Measurements from ENCODE around the gene BTNL9.
"Not testable (repeated sequence)": the region's sequence is repeated elsewhere in the genome, so short reads cannot be mapped to it uniquely, and the experiment has no call there.

Gene BTNL9

GRCh38 chr5:181060924-181061323 is 20.9 kb downstream of the BTNL9 start:
- DNase-seq (ENCODE audit: low read depth in 1 of 2, low spot score in 1 of 2): no peak

GRCh38 chr5:181061645-181062044 is 21.6 kb downstream of the BTNL9 start:
- DNase-seq (ENCODE audit: low read depth in 1 of 2, low spot score in 1 of 2): no peak

- DNase-seq (ENCODE audit: low read depth in 1 of 2, low spot score in 1 of 2): no peak
Observed at GRCh38 chr5:181062631-181063030, 22.6 kb downstream of the BTNL9 start.

GRCh38 chr5:181063514-181063913 is 23.4 kb downstream of the BTNL9 start:
- DNase-seq (ENCODE audit: low read depth in 1 of 2, low spot score in 1 of 2): no peak

GRCh38 chr5:181064987-181065386 is 24.9 kb downstream of the BTNL9 start:
- DNase-seq (ENCODE audit: low read depth in 1 of 2, low spot score in 1 of 2): no peak

GRCh38 chr5:181069767-181070491 is 29.9 kb downstream of the BTNL9 start:
- DNase-seq (ENCODE audit: low read depth in 1 of 2, low spot score in 1 of 2): no peak

- DNase-seq (ENCODE audit: low read depth in 1 of 2, low spot score in 1 of 2): no peak
Observed at GRCh38 chr5:181070523-181070922, 30.5 kb downstream of the BTNL9 start.

GRCh38 chr5:181071257-181071656 is 31.2 kb downstream of the BTNL9 start:
- DNase-seq (ENCODE audit: low read depth in 1 of 2, low spot score in 1 of 2): no peak

GRCh38 chr5:181076920-181077319 is 36.9 kb downstream of the BTNL9 start:
- DNase-seq (ENCODE audit: low read depth in 1 of 2, low spot score in 1 of 2): no peak

- no peak for DNase-seq (ENCODE audit: low read depth in 1 of 2, low spot score in 1 of 2)
Observed at GRCh38 chr5:181081989-181082388, 41.9 kb downstream of the BTNL9 start.

- no peak for DNase-seq (ENCODE audit: low read depth in 1 of 2, low spot score in 1 of 2)
Observed at GRCh38 chr5:181084621-181085195, 44.6 kb downstream of the BTNL9 start.

- no peak for DNase-seq (ENCODE audit: low read depth in 1 of 2, low spot score in 1 of 2)
Observed at GRCh38 chr5:181086026-181086883, 46.2 kb downstream of the BTNL9 start.

GRCh38 chr5:181086884-181087205 is 46.8 kb downstream of the BTNL9 start:
- no peak for DNase-seq (ENCODE audit: low read depth in 1 of 2, low spot score in 1 of 2)

GRCh38 chr5:181087309-181087708 is 47.2 kb downstream of the BTNL9 start:
- DNase-seq (ENCODE audit: low read depth in 1 of 2, low spot score in 1 of 2): no peak

GRCh38 chr5:181088289-181088688 is 48.2 kb downstream of the BTNL9 start:
- DNase-seq (ENCODE audit: low read depth in 1 of 2, low spot score in 1 of 2): no peak

- no peak for DNase-seq (ENCODE audit: low read depth in 1 of 2, low spot score in 1 of 2)
Observed at GRCh38 chr5:181092428-181092827, 52.4 kb downstream of the BTNL9 start.

- DNase-seq (ENCODE audit: low read depth in 1 of 2, low spot score in 1 of 2): not testable (repeated sequence)
Observed at GRCh38 chr5:181095162-181095561, 55.1 kb downstream of the BTNL9 start.

GRCh38 chr5:181096721-181097382 is 56.8 kb downstream of the BTNL9 start:
- not testable (repeated sequence) for DNase-seq (ENCODE audit: low read depth in 1 of 2, low spot score in 1 of 2)

GRCh38 chr5:181097383-181097753 is 57.3 kb downstream of the BTNL9 start:
- DNase-seq (ENCODE audit: low read depth in 1 of 2, low spot score in 1 of 2): not testable (repeated sequence)

GRCh38 chr5:181097759-181098491 is 57.9 kb downstream of the BTNL9 start:
- not testable (repeated sequence) for DNase-seq (ENCODE audit: low read depth in 1 of 2, low spot score in 1 of 2)
